GM19397 (cell line): Measurements from ENCODE around the gene ENOX1.
"Not testable (repeated sequence)": the region's sequence is repeated elsewhere in the genome, so short reads cannot be mapped to it uniquely, and the experiment has no call there.

Source experiments
- ATAC-seq: cut with Tn5 transposase; IDR thresholded peaks from one replicate; pipeline ENCODE4 v1.9.1; 2021; ENCODE audit warnings: mild to moderate bottlenecking, moderate library complexity; ENCODE audit not compliant: unreplicated experiment

Gene ENOX1

GRCh38 chr13:43441464-43441863 lies 345.3 kb downstream of the ENOX1 start:
- no peak for ATAC-seq

- no peak for ATAC-seq
These were observed 352.6 kb downstream of the ENOX1 start for GRCh38 chr13:43434191-43434590.

- no peak for ATAC-seq
These were observed 353.1 kb downstream of the ENOX1 start for GRCh38 chr13:43433691-43434141.

GRCh38 chr13:43432958-43433357 lies 353.8 kb downstream of the ENOX1 start:
- no peak for ATAC-seq

- ATAC-seq = no peak
These were observed 354.9 kb downstream of the ENOX1 start for GRCh38 chr13:43431841-43432240.

- no peak for ATAC-seq
These were observed 355.5 kb downstream of the ENOX1 start for GRCh38 chr13:43431290-43431716.

- no peak for ATAC-seq
These were observed 358.1 kb downstream of the ENOX1 start for GRCh38 chr13:43428545-43429296.

- ATAC-seq = no peak
These were observed 360.4 kb downstream of the ENOX1 start for GRCh38 chr13:43426355-43426754.

GRCh38 chr13:43425234-43425633 lies 361.5 kb downstream of the ENOX1 start:
- no peak for ATAC-seq

GRCh38 chr13:43424412-43424811 lies 362.4 kb downstream of the ENOX1 start:
- no peak for ATAC-seq

- no peak for ATAC-seq
These were observed 364.7 kb downstream of the ENOX1 start for GRCh38 chr13:43422116-43422515.

- ATAC-seq = not testable (repeated sequence)
These were observed 369.9 kb downstream of the ENOX1 start for GRCh38 chr13:43416842-43417241.

GRCh38 chr13:43416408-43416807 lies 370.4 kb downstream of the ENOX1 start:
- ATAC-seq = not testable (repeated sequence)

GRCh38 chr13:43415903-43416391 lies 370.8 kb downstream of the ENOX1 start:
- not testable (repeated sequence) for ATAC-seq

- no peak for ATAC-seq
These were observed 372.7 kb downstream of the ENOX1 start for GRCh38 chr13:43414111-43414510.

- ATAC-seq = no peak
These were observed 375.0 kb downstream of the ENOX1 start for GRCh38 chr13:43411741-43412140.

- no peak for ATAC-seq
These were observed 375.6 kb downstream of the ENOX1 start for GRCh38 chr13:43411211-43411610.

GRCh38 chr13:43408274-43408673 lies 378.5 kb downstream of the ENOX1 start:
- ATAC-seq = no peak

- no peak for ATAC-seq
These were observed 379.7 kb downstream of the ENOX1 start for GRCh38 chr13:43407023-43407581.

GRCh38 chr13:43405457-43405856 lies 381.3 kb downstream of the ENOX1 start:
- ATAC-seq = no peak

GRCh38 chr13:43402380-43402779 lies 384.4 kb downstream of the ENOX1 start:
- ATAC-seq = no peak

- ATAC-seq = no peak
These were observed 385.4 kb downstream of the ENOX1 start for GRCh38 chr13:43401361-43401760.
